AML-193 (cell line): ENCODE data around the gene FNDC8.

Experiments
- DNase-seq, 2 experiments: peaks; one replicate each; lab custom pipeline; 2025; lab: John Stamatoyannopoulos, UW

FNDC8 gene

GRCh38 chr17:35142467-35142796 lies 21.0 kb downstream of the FNDC8 start:
- DNase-seq = no peak

GRCh38 chr17:35144840-35145239 lies 23.4 kb downstream of the FNDC8 start:
- DNase-seq = no peak

GRCh38 chr17:35146214-35146833 lies 24.9 kb downstream of the FNDC8 start:
- no peak for DNase-seq

- no peak for DNase-seq
These were observed 26.0 kb downstream of the FNDC8 start, which contains the start of gene UNC45B for GRCh38 chr17:35147375-35147905. UNC45B (plus strand) TSS chr17:35147817; CDS start chr17:35148264, 447 bp downstream.

- no peak for DNase-seq
These were observed 26.7 kb downstream of the FNDC8 start for GRCh38 chr17:35148144-35148543.

- no peak for DNase-seq
These were observed 28.5 kb downstream of the FNDC8 start for GRCh38 chr17:35149941-35150340.

- peak in 1 of 2 experiments; percentile 11 for DNase-seq
These were observed 29.7 kb downstream of the FNDC8 start for GRCh38 chr17:35151080-35151479.

- DNase-seq = no peak
These were observed 31.2 kb downstream of the FNDC8 start for GRCh38 chr17:35152421-35153140.

GRCh38 chr17:35154196-35155165 lies 33.1 kb downstream of the FNDC8 start:
- no peak for DNase-seq

- no peak for DNase-seq
These were observed 33.8 kb downstream of the FNDC8 start for GRCh38 chr17:35155246-35155645.

GRCh38 chr17:35159940-35160339 lies 38.5 kb downstream of the FNDC8 start:
- DNase-seq = no peak

GRCh38 chr17:35160354-35161201 lies 39.2 kb downstream of the FNDC8 start:
- no peak for DNase-seq

GRCh38 chr17:35161281-35161761 lies 39.9 kb downstream of the FNDC8 start:
- DNase-seq = peak; percentile 53 to 74

GRCh38 chr17:35162755-35163154 lies 41.3 kb downstream of the FNDC8 start:
- no peak for DNase-seq

GRCh38 chr17:35163886-35164285 lies 42.5 kb downstream of the FNDC8 start:
- DNase-seq = no peak

- no peak for DNase-seq
These were observed 43.3 kb downstream of the FNDC8 start for GRCh38 chr17:35164716-35165115.

GRCh38 chr17:35166526-35166925 lies 45.1 kb downstream of the FNDC8 start:
- no peak for DNase-seq

GRCh38 chr17:35167046-35167445 lies 45.6 kb downstream of the FNDC8 start:
- no peak for DNase-seq

- no peak for DNase-seq
These were observed 46.3 kb downstream of the FNDC8 start for GRCh38 chr17:35167666-35168065.

GRCh38 chr17:35169835-35170363 lies 48.5 kb downstream of the FNDC8 start:
- DNase-seq = no peak
